Muscle layer of duodenum (tissue), 2 donors: ENCODE results near the gene FNDC7.
A peak's percentile ranks its signal among the peaks of the same experiment; 100 is the strongest.

Experiments
- H3K27ac ChIP-seq: one replicate; pipeline ENCODE4 v1.7.0; 2013; ENCODE audit warnings: mild to moderate bottlenecking, low read length
- H3K27me3 ChIP-seq: one replicate; pipeline ENCODE4 v1.7.0; 2013; ENCODE audit warnings: low read depth, mild to moderate bottlenecking, control low read depth, low read length
- H3K36me3 ChIP-seq, 2 donors: one replicate each; pipeline ENCODE4 v1.7.0; 2013; ENCODE audit warnings: low read length in 2 of 2, control low read depth in 1 of 2, mild to moderate bottlenecking in 1 of 2; ENCODE audit not compliant: insufficient read depth in 2 of 2, control insufficient read depth in 1 of 2
- H3K4me1 ChIP-seq, 2 donors: one replicate each; pipeline ENCODE4 v1.7.0; 2013; ENCODE audit warnings: low read length in 2 of 2, mild to moderate bottlenecking in 2 of 2, control low read depth in 1 of 2, moderate library complexity in 1 of 2; ENCODE audit not compliant: insufficient read depth in 2 of 2, control insufficient read depth in 1 of 2
- H3K4me3 ChIP-seq, 2 donors: one replicate each; pipeline ENCODE4 v1.7.0; 2013; ENCODE audit warnings: low read length in 2 of 2, low read depth in 1 of 2, mild to moderate bottlenecking in 1 of 2
- H3K9me3 ChIP-seq, 2 donors: one replicate each; pipeline ENCODE4 v1.7.0; 2013; ENCODE audit warnings: low read length in 2 of 2, control low read depth in 1 of 2, mild to moderate bottlenecking in 1 of 2; ENCODE audit not compliant: control insufficient read depth in 1 of 2
- donor health status: healthy.

The FNDC7 gene

DNA sequence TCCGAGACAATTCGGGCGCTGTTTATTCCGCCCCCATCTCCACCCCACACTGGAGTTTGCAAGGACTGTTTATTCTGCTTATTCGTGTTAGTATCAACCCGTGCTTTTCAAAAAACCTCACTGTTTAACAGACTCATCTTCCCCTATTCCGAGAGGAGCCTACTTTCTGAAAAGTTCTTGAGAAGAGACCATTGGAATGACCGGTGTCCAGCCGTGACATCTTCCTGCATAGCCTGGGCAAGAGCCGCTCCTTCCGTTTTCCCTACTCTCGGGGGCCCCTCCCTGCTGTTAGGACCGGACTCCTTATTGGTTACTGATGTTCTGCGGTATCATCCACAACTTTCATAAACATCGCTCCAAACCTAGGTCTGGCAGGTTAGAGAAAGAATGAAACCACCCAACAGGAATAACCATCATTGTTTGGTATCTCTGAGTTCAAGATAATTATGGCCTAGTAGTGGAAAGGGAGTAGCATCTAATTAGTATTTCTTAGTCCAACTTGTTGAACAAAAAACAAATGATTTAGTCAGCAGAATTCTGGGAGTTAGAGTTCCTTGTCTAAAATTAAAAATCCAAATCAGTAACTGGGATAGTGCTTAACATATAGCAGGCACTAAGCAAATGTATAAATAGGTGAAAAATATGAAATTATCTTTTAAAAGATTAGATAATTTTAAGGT is 34.6 kb downstream of the FNDC7 start:
- peaks cover 5 to 26% of the 10 kb centered on the region in 2 donors for H3K4me1 ChIP-seq
- H3K4me3 ChIP-seq = peak overlapping the region; percentile 85 to 92
- peaks cover under 1 to 6% of the 10 kb centered on the region in 2 donors for H3K36me3 ChIP-seq
- peak overlapping the region; percentile 97 for H3K27ac ChIP-seq
- no peaks in the 10 kb centered on the region for H3K9me3 ChIP-seq
- no peaks in the 10 kb centered on the region for H3K27me3 ChIP-seq

GRCh38 chr1:108747898-108748297 is 35.2 kb downstream of the FNDC7 start:
- H3K4me3 ChIP-seq = peak overlapping the region; percentile 85 to 92
- H3K4me1 ChIP-seq = peaks cover 5 to 26% of the 10 kb centered on the region in 2 donors
- peak overlapping the region; percentile 97 for H3K27ac ChIP-seq

GRCh38 chr1:108749081-108749480 is 36.4 kb downstream of the FNDC7 start:
- Histone ChIP-seq H3K4me1 (peaks cover 5 to 26% of the 10 kb centered on the region in 2 donors), H3K27me3 (no peaks in the 10 kb centered on the region), H3K36me3 (peaks cover 6 to 10% of the 10 kb centered on the region in 2 donors), H3K27ac (no peak overlapping the region), H3K9me3 (no peaks in the 10 kb centered on the region), H3K4me3 (no peak overlapping the region)

More at GRCh38 chr1:108747898-108748297, 35.2 kb downstream of the FNDC7 start:
- no peaks in the 10 kb centered on the region for H3K9me3 ChIP-seq
- H3K36me3 ChIP-seq = peaks cover 6 to 9% of the 10 kb centered on the region in 2 donors
- no peaks in the 10 kb centered on the region for H3K27me3 ChIP-seq

DNA sequence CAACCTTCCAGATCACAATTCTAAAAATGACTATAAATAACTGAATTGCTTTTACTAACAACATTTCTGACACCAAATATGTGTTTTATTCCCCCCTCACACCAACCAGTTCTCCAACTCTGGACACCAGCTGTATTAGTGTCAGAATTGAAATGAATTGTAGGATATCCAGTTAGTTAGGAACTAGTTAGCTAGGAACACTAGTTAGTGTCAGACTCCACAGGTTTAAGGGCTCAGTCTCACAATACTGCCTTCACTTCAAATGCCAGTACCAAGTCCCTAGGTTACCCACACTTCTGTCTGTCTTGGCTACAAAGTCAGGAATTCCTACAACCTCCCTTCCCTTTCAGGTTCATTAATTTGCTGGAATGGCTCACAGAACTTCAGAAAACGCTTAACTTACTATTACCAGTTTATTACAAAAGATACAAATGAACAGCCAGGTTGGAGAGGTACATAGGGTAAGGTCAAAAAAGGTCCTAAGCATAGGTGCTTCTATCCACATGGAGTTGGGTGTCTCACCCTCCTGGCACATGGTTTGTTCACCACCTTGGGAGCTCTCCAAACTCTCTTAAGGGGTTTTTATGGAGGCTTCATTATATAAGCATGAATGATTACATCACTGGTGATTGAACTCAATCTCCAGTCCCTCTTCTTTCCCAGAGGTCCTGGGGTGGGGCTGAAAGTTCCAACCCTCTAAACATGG is 37.9 kb downstream of the FNDC7 start:
- no peaks in the 10 kb centered on the region for H3K27me3 ChIP-seq
- peaks cover 5 to 26% of the 10 kb centered on the region in 2 donors for H3K4me1 ChIP-seq
- no peaks in the 10 kb centered on the region for H3K9me3 ChIP-seq
- no peak overlapping the region for H3K4me3 ChIP-seq
- no peak overlapping the region for H3K27ac ChIP-seq
- H3K36me3 ChIP-seq = peaks cover 10 to 13% of the 10 kb centered on the region in 2 donors

GRCh38 chr1:108753363-108753762 is 40.7 kb downstream of the FNDC7 start:
- Histone ChIP-seq H3K4me3 (no peak overlapping the region), H3K27ac (no peak overlapping the region), H3K27me3 (no peaks in the 10 kb centered on the region), H3K36me3 (peaks cover 9 to 23% of the 10 kb centered on the region in 2 donors), H3K9me3 (no peaks in the 10 kb centered on the region), H3K4me1 (peaks cover 5 to 16% of the 10 kb centered on the region in 2 donors)

DNA sequence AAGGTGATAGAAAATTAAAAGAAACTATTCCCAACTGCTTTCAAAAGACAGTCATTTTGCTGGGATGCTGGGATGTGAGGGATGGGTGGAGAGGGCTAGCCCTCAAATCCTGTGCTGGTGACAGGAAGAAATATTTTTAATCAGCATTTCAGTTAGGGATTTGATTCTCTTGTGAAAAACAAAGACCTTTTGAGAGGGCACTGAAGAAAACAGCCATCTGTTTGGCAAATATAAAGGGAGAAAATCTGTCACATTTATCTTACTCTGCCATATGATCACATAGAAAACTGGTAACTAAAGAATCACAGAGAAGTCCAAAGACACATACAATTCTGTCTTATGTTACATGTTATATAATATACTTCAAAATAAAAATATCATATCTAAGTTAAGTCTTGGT is 46.1 kb downstream of the FNDC7 start:
- no peaks in the 10 kb centered on the region for H3K9me3 ChIP-seq
- H3K4me1 ChIP-seq = no peaks in the 10 kb centered on the region
- H3K27me3 ChIP-seq = no peaks in the 10 kb centered on the region
- H3K27ac ChIP-seq = no peak overlapping the region
- H3K36me3 ChIP-seq = peaks cover 17 to 22% of the 10 kb centered on the region in 2 donors
- no peak overlapping the region for H3K4me3 ChIP-seq

DNA sequence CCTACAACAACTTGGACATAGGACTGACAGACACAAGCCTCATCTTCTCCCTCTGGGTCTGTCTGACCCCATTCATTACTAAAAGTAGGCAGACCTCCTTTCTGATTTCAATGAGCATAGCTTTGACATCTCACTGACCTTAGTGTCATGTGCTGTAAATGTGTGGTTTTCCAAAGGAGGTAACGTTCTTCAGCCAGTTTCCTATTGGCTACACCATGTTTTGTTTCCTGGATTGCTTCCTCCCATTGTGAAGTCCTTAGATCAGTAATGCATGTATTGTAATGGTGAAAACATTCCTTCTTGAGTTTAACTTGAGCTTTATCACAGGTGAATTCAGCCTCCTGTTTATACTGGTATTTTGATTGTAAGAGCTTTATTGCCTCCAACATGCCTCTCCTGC is 54.4 kb downstream of the FNDC7 start:
- Histone ChIP-seq H3K27ac (no peak overlapping the region), H3K9me3 (no peaks in the 10 kb centered on the region), H3K4me3 (no peak overlapping the region), H3K4me1 (no peaks in the 10 kb centered on the region), H3K27me3 (no peaks in the 10 kb centered on the region), H3K36me3 (peaks cover 19 to 25% of the 10 kb centered on the region in 2 donors)

GRCh38 chr1:108767708-108768107 is 55.0 kb downstream of the FNDC7 start:
- no peak overlapping the region for H3K4me3 ChIP-seq
- H3K36me3 ChIP-seq = peaks cover 19 to 24% of the 10 kb centered on the region in 2 donors
- no peak overlapping the region for H3K27ac ChIP-seq
- H3K9me3 ChIP-seq = no peaks in the 10 kb centered on the region
- no peaks in the 10 kb centered on the region for H3K27me3 ChIP-seq
- H3K4me1 ChIP-seq = no peaks in the 10 kb centered on the region

DNA sequence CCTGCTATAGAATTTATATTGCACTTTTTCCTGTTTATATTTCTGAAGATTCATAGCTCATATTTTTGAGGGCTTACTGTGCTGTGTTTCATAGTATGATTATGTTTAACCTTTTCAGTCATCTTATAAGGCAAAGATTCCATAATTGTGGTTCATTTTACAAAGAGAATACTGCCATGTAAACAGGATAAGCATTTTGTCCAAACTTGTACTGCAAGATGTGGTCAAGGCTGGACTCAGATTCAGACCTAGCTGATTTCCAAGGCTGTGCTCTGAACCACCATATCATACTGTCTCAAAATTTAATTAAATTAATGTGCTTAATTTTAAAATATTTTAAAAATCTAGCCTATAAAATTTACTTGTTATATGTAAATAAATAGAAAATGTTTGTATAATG is 65.1 kb downstream of the FNDC7 start:
- Histone ChIP-seq H3K27ac (no peak overlapping the region), H3K9me3 (no peaks in the 10 kb centered on the region), H3K36me3 (peaks cover 51 to 71% of the 10 kb centered on the region in 2 donors), H3K4me3 (no peak overlapping the region), H3K27me3 (no peaks in the 10 kb centered on the region), H3K4me1 (no peaks in the 10 kb centered on the region)

- Histone ChIP-seq H3K4me1 (no peaks in the 10 kb centered on the region), H3K27ac (no peak overlapping the region), H3K36me3 (peaks cover 40 to 75% of the 10 kb centered on the region in 2 donors), H3K9me3 (no peaks in the 10 kb centered on the region), H3K27me3 (no peaks in the 10 kb centered on the region), H3K4me3 (no peak overlapping the region)
Observed at GRCh38 chr1:108779455-108779854, 66.7 kb downstream of the FNDC7 start.

DNA sequence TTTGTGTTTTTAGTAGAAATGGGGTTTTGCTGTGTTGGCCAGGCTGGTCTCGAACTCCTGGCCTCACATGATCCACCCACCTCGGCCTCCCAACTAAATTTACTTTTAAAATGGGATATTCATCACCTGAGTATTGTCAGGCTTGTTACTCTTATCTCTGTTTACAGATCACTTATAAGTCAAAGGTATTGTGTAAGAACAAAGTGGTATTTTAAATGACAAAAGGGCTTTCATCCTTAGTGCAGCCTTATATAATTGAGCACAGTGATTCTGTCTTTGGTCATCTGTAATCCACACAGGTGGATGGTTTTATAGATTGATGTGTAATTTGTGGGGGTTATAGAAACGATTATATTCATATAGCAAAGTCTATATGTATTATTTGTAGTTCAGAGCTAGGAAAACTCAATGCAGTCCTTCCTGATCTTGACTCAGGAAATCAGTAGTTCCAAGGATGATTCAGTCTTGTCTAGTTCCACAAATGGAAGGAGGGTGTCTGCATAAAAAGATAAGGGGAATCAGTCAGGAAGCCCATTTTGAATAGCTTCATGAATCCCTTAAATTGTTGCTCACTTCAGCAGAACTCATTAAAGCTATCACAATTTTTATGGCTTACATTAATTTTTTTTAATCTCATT is 68.3 kb downstream of the FNDC7 start:
- peaks cover 0 to 13% of the 10 kb centered on the region in 2 donors for H3K9me3 ChIP-seq
- no peak overlapping the region for H3K27ac ChIP-seq
- no peak overlapping the region for H3K4me3 ChIP-seq
- H3K36me3 ChIP-seq = peaks cover 50 to 84% of the 10 kb centered on the region in 2 donors
- H3K27me3 ChIP-seq = no peaks in the 10 kb centered on the region
- H3K4me1 ChIP-seq = no peaks in the 10 kb centered on the region
